SU-DHL-6 (cell line): Measurements from ENCODE around the gene TAF1C.

Experiments
- H2AFZ ChIP-seq: fragments of 200-600 bp; sonication (generic); 2 replicates; pipeline ENCODE4 v1.6.1; 2014; ENCODE audit warnings: low read depth, mild to moderate bottlenecking, moderate library complexity, mixed read lengths, antibody characterized with exemption, low read length; ENCODE audit not compliant: severe bottlenecking
- H3F3A ChIP-seq: fragments of 200-600 bp; shearing (Covaris generic); 2 replicates; pipeline ENCODE4 v1.6.0; 2016; ENCODE audit warnings: antibody characterized with exemption, mild to moderate bottlenecking; ENCODE audit not compliant: insufficient read depth
- H3K27ac ChIP-seq: fragments of 200-600 bp; sonication (generic); 2 replicates; pipeline ENCODE4 v1.5.1; 2016; ENCODE audit warnings: low read depth, mild to moderate bottlenecking, low read length, moderate library complexity, mixed read lengths
- H3K27me3 ChIP-seq: fragments of 200-600 bp; sonication (generic), shearing (Covaris generic); 2 replicates; pipeline ENCODE4 v1.6.0; 2014; ENCODE audit warnings: mild to moderate bottlenecking, low read length
- H3K36me3 ChIP-seq: fragments of 200-600 bp; sonication (generic); 2 replicates; pipeline ENCODE4 v1.6.1; 2014; ENCODE audit warnings: mild to moderate bottlenecking, low read length, mixed read lengths
- H3K4me2 ChIP-seq: fragments of 300-600, 200-600 bp; shearing (Covaris generic), sonication (generic); 2 replicates; pipeline ENCODE4 v1.6.0; 2014; ENCODE audit warnings: low read length, low read depth, mild to moderate bottlenecking; ENCODE audit not compliant: poor library complexity, severe bottlenecking
- H3K4me3 ChIP-seq: fragments of 200-600 bp; sonication (generic); 2 replicates; pipeline ENCODE4 v1.5.1; 2014; ENCODE audit warnings: antibody characterized with exemption, low read length, mild to moderate bottlenecking, mixed read lengths; ENCODE audit not compliant: insufficient read depth, poor library complexity, severe bottlenecking
- H3K79me2 ChIP-seq: fragments of 200-600 bp; sonication (generic); 2 replicates; pipeline ENCODE4 v1.6.1; 2014; ENCODE audit warnings: mild to moderate bottlenecking, low read length, moderate library complexity; ENCODE audit not compliant: insufficient read depth
- H3K9ac ChIP-seq: fragments of 200-600 bp; sonication (generic); 2 replicates; pipeline ENCODE4 v1.7.0; 2014; ENCODE audit warnings: mild to moderate bottlenecking, low read length
- H3K9me2 ChIP-seq: fragments of 200-600 bp; sonication (generic); replicated peaks from 2 replicates; pipeline ENCODE4 v1.6.1; 2014; ENCODE audit warnings: low read length; ENCODE audit not compliant: insufficient read depth
- H3K9me3 ChIP-seq: fragments of 200-600 bp; sonication (generic); 2 replicates; pipeline ENCODE4 v1.6.1; 2014; ENCODE audit warnings: low read length, mixed read lengths; ENCODE audit not compliant: insufficient read depth
- H4K20me1 ChIP-seq: fragments of 200-600 bp; sonication (generic); 2 replicates; pipeline ENCODE4 v1.6.1; 2014; ENCODE audit warnings: low read depth, mild to moderate bottlenecking, antibody characterized with exemption, low read length, moderate library complexity, mixed read lengths
- EZH2phosphoT487 ChIP-seq: fragments of 200-600 bp; sonication (generic), shearing (Covaris generic); conservative IDR thresholded peaks from 2 replicates; pipeline ENCODE4 v1.6.1; 2018; ENCODE audit warnings: mild to moderate bottlenecking, antibody characterized with exemption, low read length, moderate library complexity, mixed read lengths
- TF ChIP-seq, protein P1 (sequence below): fragments of 200-600 bp; sonication (generic); IDR thresholded peaks from one replicate; pipeline ENCODE4 v1.5.1; 2017; ENCODE audit warnings: antibody characterized with exemption, mild to moderate bottlenecking, low read length, moderate library complexity; ENCODE audit not compliant: insufficient read depth, poor library complexity, severe bottlenecking

The TAF1C gene

DNA sequence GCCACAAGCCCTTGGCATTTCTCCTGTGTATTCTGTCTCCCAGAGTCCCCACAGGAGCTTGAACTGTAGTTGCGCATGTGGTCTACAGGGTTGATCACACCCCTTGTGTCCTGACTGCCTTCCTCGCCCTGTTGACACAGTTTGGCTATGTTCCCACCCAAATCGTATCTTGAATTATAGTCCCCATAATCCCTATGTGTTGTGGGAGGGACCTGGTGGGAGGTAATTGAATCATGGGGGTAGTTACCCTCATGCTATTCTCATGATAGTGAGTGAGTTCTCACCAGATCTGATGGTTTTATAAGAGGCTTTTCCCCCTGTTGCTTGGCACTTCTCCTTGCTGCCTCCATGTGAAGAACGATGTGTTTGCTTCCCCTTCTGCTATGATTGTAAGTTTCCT, 25.3 kb upstream of the TAF1C start:
- Histone ChIP-seq H3F3A (no peaks in the 10 kb centered on the region), H4K20me1 (no peaks in the 10 kb centered on the region), H3K36me3 (no peaks in the 10 kb centered on the region), H3K4me3 (no peak overlapping the region), H3K9me2 (no peaks in the 10 kb centered on the region), H3K4me2 (no peak overlapping the region), H3K9me3 (no peaks in the 10 kb centered on the region), H2AFZ (no peak overlapping the region), H3K27me3 (no peaks in the 10 kb centered on the region), H3K27ac (no peak overlapping the region), H3K79me2 (no peaks in the 10 kb centered on the region), H3K9ac (no peak overlapping the region)
- TF ChIP-seq, protein P1, sequence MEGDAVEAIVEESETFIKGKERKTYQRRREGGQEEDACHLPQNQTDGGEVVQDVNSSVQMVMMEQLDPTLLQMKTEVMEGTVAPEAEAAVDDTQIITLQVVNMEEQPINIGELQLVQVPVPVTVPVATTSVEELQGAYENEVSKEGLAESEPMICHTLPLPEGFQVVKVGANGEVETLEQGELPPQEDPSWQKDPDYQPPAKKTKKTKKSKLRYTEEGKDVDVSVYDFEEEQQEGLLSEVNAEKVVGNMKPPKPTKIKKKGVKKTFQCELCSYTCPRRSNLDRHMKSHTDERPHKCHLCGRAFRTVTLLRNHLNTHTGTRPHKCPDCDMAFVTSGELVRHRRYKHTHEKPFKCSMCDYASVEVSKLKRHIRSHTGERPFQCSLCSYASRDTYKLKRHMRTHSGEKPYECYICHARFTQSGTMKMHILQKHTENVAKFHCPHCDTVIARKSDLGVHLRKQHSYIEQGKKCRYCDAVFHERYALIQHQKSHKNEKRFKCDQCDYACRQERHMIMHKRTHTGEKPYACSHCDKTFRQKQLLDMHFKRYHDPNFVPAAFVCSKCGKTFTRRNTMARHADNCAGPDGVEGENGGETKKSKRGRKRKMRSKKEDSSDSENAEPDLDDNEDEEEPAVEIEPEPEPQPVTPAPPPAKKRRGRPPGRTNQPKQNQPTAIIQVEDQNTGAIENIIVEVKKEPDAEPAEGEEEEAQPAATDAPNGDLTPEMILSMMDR: no peak
- TF ChIP-seq EZH2phosphoT487: no peak

DNA sequence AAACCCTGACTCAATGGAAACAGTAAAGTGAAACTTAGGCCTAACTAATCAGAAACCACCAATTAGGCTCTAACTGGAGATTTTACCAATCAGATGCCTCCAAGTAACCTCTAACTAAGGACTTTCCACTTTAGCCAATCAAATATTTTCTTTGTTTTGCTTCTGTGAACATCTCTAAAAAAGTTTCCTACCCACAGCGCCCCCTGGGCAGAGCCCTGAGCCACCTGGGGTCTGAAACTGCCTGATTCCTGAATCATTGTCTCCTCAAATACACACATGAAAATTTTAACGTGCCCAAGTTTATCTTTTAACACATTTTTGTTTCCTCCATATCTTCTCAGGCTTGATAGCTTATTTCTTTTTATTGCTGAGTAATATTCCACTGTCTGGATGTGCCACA, 23.1 kb upstream of the TAF1C start:
- Histone ChIP-seq H3K4me3 (no peak overlapping the region), H3K79me2 (no peaks in the 10 kb centered on the region)

DNA sequence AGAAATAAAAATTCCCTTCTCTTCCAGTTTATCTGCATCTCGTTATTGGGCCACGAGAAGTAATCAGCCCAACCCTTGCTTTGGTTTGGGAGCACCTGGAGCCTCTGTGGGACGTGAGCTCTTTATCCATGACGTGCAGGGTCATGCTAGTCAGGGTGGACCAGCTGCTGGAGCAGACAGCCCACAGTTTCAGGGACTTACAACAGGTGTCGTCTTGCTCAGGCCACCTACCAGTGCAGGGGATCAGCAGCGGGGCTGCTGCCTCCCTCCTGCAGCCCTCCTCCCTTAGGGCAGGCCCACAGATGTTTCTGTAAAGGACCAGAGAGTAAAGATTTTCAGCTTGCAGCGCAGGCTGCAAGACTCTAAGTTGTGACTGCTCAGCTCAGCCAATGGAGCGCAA, 21.0 kb upstream of the TAF1C start:
- H4K20me1 ChIP-seq: no peaks in the 10 kb centered on the region
- H3K9ac ChIP-seq: no peak overlapping the region
- no peaks in the 10 kb centered on the region for H3K9me3 ChIP-seq
- no peaks in the 10 kb centered on the region for H3K9me2 ChIP-seq
- H3K27ac ChIP-seq: no peak overlapping the region
- H3K4me3 ChIP-seq: no peak overlapping the region
- no peaks in the 10 kb centered on the region for H3K79me2 ChIP-seq
- no peaks in the 10 kb centered on the region for H3K27me3 ChIP-seq
- H3K4me2 ChIP-seq: no peak overlapping the region
- no peaks in the 10 kb centered on the region for H3K36me3 ChIP-seq
- TF ChIP-seq, protein P1: no peak
- TF ChIP-seq EZH2phosphoT487: no peak
- H3F3A ChIP-seq: no peaks in the 10 kb centered on the region
- H2AFZ ChIP-seq: no peak overlapping the region

More for the DNA sequence above, 23.1 kb upstream of the TAF1C start:
- Histone ChIP-seq H3K27ac (no peak overlapping the region), H3K27me3 (no peaks in the 10 kb centered on the region), H4K20me1 (no peaks in the 10 kb centered on the region), H3F3A (no peaks in the 10 kb centered on the region), H3K9ac (no peak overlapping the region), H3K9me2 (no peaks in the 10 kb centered on the region), H3K4me2 (no peak overlapping the region), H3K36me3 (no peaks in the 10 kb centered on the region), H3K9me3 (no peaks in the 10 kb centered on the region), H2AFZ (no peak overlapping the region)
- TF ChIP-seq, protein P1: no peak
- no peak for TF ChIP-seq EZH2phosphoT487
